ENCODE data around the gene ARID1A.

Gene ARID1A

DNA sequence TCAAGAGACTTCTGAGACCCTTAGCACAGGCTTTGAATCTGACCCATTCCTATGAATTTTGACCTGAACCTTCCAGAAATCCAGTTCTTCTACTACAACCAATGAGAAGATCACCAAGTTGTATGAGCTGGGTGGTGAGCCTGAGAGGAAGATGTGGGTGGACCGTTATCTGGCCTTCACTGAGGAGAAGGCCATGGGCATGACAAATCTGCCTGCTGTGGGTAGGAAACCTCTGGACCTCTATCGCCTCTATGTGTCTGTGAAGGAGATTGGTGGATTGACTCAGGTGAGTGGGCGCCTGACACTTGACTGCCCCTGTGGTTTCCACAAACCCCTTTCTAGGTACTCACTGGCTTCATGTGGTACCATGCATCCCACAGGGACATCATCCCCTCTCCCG lies 71.9 kb downstream of the ARID1A start:
- no peak for DNase-seq

DNA sequence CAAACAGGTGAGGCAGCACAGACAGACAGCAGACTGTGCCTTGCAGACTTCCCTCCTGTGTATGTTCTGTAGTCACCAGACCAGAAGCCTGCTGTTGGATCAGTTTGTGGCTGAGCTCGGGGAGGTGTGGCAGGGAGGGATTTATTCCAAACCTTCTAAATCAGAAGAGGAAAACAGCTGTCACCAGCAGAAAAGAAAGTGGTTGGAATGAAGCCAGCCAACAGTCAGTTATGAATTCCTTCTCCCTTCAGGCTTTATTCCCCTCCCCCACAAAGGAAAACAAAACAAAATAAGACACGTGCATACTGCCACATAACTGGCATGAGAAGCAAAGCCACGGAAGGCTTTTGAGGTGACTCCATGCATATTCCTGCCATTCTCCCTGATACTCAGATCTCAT lies 72.9 kb downstream of the ARID1A start:
- DNase-seq = no peak

DNA sequence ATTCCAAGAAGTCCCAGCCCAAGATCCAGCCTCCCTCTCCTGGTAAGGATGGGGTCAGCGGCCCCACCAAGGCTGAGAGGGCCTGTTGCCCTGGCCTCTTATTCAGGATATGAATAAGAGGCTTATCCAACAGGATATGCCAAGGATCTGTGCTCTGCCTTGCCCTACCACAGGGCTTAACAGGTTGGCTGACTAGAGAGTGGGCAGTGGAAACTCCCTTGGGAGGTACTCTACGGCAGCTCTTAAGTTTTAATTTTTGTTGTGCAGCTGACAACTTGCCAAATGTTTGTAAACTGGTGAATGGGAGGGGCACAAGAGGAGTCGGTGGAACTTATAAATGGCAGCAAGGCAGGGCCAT lies 75.4 kb downstream of the ARID1A start:
- DNase-seq = no peak

DNA sequence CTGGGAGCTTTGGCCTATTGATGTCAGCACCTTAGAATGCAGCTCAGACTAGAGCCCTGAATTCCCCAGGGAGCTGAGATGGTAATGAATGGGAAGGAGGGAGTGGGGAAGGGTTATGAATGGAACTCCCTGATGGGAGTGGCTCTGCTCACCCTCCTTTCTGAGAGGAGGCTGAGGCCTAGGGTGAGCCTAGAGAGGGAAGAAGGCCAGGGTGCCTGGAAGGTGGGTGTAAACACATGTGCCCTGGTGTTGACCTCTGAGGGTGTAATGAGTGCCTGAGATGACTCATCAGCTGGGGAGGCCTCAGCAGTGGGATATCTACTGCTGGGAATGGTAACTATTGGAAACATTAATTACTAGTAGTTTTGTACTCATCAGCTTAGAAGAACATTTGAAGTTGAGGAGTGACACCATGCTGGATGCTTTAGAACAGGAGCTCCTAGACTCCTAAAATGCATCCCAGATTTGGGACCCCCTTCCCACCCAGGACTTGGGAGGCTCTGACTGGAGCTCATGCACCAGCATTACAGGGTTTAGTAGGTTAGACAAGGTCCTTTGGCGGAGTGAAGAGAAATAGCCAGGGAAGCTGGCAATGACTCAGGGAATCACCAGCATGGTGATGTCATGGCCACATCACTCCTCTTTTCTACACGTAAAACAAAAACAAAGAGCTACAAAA lies 76.0 kb downstream of the ARID1A start:
- DNase-seq = no peak

DNA sequence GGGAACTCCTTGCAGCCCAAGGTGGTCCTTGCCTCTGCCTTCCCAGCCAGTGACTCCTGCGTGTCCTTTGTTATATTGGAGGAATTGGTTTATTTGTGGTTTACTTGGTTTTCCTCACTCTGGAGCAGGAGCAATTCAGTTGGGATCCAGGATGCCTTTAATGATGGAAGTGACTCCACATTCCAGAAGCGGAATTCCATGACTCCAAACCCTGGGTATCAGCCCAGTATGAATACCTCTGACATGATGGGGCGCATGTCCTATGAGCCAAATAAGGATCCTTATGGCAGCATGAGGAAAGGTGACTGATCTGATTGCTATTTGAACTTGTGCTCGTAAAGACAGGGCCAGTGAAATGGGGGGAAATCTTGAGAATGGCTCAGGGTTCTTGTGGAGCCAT lies 76.9 kb downstream of the ARID1A start:
- DNase-seq = no peak

DNA sequence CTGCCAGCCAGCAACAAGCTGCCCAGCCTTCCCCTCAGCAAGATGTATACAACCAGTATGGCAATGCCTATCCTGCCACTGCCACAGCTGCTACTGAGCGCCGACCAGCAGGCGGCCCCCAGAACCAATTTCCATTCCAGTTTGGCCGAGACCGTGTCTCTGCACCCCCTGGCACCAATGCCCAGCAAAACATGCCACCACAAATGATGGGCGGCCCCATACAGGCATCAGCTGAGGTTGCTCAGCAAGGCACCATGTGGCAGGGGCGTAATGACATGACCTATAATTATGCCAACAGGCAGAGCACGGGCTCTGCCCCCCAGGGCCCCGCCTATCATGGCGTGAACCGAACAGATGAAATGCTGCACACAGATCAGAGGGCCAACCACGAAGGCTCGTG lies 78.6 kb downstream of the ARID1A start:
- DNase-seq = no peak

DNA sequence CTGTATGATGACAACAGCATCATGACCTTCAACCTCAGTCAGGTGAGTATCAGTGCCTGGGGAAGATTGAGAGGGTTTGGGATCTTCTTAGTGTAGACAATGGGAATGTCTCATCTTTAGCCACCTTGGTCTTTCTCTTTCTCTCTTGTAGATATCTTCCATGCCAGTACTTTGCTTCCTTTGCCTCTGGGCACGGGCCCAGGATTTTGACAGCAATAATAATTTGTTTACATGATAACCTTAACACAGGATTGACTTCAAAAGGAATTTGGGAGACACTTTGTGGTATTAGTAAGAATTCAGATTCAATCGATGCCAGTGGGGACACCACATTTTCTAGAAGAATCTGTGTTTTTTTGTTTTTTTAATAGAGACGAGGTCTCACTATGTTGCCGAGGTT lies 79.9 kb downstream of the ARID1A start:
- no peak for DNase-seq

DNA sequence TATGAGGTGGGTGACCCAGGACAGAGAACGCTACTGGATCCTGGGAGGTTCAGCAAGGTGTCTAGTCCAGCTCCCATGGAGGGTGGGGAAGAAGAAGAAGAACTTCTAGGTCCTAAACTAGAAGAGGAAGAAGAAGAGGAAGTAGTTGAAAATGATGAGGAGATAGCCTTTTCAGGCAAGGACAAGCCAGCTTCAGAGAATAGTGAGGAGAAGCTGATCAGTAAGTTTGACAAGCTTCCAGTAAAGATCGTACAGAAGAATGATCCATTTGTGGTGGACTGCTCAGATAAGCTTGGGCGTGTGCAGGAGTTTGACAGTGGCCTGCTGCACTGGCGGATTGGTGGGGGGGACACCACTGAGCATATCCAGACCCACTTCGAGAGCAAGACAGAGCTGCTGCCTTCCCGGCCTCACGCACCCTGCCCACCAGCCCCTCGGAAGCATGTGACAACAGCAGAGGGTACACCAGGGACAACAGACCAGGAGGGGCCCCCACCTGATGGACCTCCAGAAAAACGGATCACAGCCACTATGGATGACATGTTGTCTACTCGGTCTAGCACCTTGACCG lies 83.4 kb downstream of the ARID1A start:
- DNase-seq = no peak

DNA sequence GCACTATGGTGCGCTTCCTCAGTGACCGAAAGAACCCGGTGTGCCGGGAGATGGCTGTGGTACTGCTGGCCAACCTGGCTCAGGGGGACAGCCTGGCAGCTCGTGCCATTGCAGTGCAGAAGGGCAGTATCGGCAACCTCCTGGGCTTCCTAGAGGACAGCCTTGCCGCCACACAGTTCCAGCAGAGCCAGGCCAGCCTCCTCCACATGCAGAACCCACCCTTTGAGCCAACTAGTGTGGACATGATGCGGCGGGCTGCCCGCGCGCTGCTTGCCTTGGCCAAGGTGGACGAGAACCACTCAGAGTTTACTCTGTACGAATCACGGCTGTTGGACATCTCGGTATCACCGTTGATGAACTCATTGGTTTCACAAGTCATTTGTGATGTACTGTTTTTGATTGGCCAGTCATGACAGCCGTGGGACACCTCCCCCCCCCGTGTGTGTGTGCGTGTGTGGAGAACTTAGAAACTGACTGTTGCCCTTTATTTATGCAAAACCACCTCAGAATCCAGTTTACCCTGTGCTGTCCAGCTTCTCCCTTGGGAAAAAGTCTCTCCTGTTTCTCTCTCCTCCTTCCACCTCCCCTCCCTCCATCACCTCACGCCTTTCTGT lies 84.6 kb downstream of the ARID1A start:
- no peak for DNase-seq

DNA sequence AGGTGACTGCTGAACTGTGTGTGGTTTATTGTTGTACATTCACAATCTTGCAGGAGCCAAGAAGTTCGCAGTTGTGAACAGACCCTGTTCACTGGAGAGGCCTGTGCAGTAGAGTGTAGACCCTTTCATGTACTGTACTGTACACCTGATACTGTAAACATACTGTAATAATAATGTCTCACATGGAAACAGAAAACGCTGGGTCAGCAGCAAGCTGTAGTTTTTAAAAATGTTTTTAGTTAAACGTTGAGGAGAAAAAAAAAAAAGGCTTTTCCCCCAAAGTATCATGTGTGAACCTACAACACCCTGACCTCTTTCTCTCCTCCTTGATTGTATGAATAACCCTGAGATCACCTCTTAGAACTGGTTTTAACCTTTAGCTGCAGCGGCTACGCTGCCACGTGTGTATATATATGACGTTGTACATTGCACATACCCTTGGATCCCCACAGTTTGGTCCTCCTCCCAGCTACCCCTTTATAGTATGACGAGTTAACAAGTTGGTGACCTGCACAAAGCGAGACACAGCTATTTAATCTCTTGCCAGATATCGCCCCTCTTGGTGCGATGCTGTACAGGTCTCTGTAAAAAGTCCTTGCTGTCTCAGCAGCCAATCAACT lies 85.5 kb downstream of the ARID1A start:
- DNase-seq = no peak

DNA sequence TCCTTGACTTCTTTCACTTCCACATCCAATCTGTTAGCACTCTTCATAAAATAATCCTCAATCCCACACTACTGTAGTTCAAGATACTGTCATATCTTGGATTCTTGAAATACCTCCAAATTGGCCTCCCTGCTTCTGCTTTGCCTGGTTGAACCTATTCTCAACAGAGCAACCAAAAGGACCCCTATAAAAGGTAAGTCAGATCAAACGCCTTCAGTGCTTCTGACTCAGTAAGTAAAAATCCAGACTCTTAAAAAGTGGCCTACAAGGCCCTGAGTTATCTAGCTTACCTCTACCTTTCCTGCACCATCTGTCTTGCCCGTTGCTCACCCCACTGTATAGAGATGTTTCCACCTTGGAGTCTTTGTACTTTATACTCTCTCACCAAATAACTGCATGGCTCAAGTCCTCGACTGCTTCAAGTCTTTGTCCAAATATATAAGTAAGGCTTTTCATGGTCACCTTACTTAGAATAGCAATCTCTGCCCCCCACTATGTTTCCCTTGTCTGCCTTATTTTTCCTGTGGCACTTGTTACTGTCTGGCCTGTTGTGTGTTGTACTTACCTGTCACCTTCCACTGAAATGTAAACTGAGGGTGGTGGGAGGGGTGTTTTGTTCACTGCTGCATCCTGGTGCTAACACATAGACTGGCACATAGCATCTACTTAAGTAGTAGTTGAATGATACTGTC lies 86.9 kb downstream of the ARID1A start:
- DNase-seq = no peak

DNA sequence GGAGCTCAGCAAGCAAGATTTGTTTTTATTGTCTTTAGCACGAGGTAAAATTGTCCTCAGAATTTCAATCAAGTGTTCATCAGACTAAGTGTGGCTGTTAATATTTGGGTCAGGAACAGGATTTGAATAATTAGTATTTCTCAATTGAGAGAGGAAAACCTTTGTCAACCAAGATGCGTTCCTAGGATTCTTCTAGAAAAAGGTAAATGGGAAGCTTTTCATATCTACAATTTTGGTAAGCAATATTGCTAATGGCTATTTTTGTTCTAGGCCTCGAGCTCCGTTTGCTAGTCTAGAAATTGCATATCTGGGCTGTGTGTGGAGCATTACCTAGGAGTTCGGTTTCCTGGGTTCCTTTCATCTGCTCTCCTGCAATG lies 87.8 kb downstream of the ARID1A start:
- DNase-seq = no peak

DNA sequence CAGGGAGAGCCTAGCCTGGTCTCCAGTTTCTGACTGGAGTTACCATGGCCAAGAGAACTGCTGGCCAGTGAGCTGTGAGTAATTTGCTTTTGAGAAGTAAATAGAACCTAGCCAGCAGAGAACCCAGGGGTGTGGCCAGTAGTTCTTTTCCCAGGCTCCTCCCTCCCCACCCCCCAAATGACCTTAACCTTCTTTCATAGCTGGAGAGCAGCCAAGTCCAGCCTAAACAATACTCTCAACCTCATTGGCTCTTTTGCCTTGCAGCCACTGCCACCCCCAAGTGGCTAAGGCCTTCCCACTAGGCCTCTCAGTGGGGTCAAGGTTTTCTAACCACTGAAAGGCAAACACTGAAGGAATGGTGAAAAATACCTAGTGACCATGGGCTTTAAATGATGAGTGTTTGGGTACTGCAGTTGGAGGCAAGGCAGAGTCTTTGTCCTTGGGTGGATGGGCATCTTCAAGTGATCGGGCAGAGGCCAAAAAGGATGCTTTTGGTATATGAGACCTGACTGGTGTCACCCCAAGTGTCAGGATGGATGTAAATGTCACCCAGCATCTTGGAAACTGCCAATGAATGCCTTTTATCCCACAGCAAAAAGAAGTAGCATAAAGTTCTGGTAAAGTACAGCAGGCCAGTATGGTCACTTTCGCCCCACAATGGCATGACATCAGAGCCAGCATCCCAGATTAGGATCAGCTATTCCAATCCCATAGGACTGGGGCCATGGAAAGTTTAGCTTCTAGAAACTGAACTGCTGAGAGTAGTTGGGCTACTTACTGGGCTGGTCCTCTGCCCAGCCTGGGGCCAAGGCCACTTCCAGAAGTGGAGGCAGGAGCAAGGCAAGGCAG lies 88.4 kb downstream of the ARID1A start:
- no peak for DNase-seq

DNA sequence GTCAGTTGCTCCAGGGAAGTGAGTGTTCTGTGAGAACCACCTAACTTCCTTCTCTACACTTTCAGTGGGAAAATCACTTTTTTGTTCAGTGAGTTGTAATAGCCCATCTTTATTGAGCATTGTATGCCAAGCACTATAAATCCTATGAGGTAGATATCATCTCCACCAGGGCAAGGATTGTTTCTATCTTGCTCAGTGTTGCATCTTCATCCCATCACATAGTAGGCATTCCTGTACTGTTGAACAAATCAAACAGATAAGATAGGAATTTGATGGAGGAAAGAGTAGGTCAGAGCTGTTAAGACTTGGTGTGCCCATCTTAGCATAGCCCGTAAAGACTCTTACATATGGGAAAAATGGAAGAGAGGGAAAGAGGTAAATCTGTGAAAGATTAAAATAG lies 89.1 kb downstream of the ARID1A start:
- DNase-seq = no peak

DNA sequence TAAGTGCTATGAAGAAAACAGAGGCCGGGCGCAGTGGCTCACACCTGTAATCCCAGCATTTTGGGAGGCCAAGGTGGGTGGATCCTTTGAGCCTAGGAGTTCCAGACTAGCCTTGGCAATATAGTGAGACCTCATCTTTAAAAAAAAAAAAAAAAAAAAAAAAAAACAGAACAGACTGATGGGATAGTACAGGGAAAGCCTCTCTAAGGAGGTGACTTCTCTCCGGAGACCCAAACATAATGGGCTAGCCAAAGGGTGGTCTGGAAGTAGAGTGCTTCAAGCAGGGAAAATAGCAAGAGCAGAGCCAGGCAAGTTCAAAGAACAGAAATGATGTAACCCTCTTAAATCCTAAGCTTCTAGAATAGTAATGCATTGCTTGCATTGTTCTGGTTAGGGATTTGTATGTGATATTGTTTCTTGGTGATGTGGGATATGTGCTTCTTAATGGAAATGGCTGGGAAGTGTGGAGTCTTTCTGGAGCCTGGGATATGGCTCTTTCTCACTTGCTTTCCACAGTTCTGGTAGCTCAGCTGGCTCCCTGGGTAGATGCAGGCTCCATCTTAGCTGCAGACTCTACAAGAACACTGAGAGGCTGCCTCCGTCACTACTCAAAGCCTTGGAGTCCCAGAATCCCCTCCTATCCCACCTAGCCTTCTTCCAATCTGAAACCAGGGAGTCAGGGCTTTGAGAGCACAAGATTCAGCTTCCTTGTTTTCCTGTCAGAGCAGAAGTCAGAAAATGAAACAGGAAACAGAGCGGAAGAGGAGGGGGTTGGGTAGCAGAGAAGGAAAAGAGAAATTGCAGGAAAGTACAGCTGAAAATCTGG lies 90.0 kb downstream of the ARID1A start:
- peak; percentile 32 for DNase-seq

DNA sequence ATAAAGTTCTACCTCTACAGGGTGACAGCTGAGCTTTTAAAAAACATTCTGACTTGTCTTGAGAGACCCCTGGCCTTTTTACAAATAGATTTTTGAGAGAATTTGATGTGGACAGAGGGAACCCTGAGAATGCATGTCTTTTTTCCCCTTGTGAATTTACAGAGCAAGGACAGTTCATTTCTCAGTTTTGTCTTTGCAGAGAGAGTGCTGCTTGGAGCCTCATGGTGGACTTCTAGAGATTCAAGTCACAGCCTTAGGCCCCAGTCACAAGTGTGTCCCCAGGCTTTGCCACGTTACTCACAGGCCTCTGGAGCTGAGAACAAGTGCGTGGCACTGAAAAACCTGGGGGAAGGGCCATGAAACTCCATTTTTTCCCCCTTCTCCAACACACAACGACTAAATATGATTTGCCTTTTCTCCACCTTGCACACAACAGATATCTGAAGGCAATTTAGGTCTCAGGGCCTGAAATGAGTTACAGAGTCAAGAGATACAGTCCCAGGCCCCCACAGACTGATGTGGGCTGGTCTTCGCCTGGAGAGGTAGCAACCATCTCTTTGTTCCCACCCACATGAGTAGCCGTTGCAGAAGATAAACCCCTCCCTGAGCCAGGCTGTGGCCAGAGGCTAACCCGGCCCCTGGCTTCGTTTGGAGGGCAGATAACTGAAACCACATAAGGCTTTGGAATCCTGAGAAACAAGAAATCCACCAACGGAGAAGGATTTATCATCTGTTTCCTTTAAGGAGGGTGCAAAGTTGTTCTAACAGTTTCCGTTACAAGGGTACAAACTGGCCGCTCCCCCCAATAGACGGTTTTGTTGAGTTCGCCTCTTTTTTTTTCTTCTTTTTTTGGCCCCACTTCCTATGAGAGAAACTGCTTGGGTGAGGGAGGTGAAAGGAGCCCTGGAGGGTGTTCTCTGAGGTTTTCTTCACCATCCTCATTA lies 90.9 kb downstream of the ARID1A start:
- DNase-seq = peak; percentile 28

DNA sequence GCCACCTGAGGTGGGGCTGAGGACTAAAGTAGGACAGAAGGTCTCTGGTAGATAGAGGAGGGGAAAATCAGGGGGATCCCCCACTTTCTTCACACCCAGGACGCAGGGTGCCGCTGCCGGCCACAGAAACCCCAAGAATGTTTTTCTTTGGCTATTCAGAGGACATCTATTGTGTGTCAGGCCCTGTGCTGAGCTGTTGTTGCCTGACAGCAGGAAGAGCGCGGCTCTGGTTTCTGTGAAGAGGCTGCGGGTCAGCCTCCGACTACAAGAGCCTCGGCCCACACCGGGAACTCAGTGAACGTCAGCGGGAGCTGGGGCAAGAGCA lies 91.5 kb downstream of the ARID1A start:
- DNase-seq = peak; percentile 92

DNA sequence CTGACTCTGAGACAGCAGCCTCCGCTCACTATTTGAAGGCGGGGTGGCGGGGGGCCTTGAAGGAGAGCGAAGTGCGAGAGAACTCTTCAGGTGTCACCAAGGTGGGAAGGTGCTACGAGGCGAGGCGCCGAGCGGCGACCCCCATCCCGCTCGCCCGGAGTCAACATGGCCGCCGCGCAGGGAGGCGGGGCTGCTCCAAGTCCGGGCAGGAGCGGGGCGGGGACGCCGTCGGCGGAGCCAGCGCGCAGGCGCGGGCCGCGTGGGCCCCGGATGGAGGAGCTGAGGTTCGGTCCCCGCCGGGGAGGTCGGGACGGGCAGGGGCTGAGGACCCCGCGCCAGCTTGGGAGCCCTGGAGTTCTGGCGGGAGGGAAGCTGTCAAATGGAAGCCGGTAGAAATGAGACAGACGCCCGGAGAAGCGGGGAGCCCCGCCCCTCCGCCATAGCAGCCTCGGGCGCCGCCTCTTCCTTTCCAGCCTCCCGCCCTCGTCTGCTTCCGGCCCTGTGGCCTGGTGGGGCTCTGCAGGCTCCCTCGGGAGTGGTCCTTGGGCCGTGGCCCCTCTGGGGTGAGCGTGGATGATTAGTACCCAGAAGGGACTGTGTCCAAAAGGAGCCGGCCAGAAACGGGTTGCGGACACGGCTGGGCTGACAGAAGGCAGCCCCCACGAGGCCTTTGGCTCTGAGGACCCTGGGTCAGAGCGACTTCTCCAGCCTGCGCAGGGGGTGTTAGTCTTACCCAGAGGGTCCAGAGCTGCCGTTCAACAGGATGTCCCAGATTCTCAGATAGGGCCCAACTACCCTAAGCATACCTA lies 92.1 kb downstream of the ARID1A start, which contains the start of gene PIGV:
PIGV (plus strand) TSS at position 245 of the 809 bp plus-strand sequence. CDS start 2,866 bp downstream, outside the sequence.
- DNase-seq = peak; percentile 77

DNA sequence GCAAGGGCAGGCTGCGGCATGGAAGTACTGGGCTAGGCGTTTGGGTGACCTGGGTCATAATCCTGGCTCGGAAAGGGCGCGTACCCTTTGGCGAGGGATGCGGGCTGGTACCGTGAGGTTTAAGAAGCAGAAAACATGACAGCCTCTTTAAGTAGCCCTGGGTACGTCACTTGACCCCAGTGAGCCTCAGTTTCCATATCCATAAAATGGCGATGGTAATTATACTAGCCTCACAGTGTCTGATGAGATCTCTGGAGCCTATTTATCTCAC lies 92.6 kb downstream of the ARID1A start:
- no peak for DNase-seq
